Nephron (organoid): ENCODE results near the gene NPIPB2.
A peak's percentile ranks its signal among the peaks of the same experiment; 100 is the strongest.

ENCODE experiments used
- H3K27ac Mint-ChIP-seq, 3 experiments: 2 replicates each; pipeline ENCODE4 v1.8.0; 2020; ENCODE audit warnings: mixed read lengths in 3 of 3, mild to moderate bottlenecking in 2 of 3, moderate library complexity in 1 of 3
- H3K27me3 Mint-ChIP-seq: 2 replicates; pipeline ENCODE4 v1.8.0; 2021; ENCODE audit warnings: low read depth, mild to moderate bottlenecking, moderate library complexity, mixed read lengths
- H3K36me3 Mint-ChIP-seq: 2 replicates; pipeline ENCODE4 v1.8.0; 2020; ENCODE audit warnings: low read depth, mixed read lengths
- H3K4me1 Mint-ChIP-seq: 2 replicates; pipeline ENCODE4 v1.8.0; 2020; ENCODE audit warnings: mixed read lengths
- H3K4me3 Mint-ChIP-seq, 3 experiments: 2 replicates each; pipeline ENCODE4 v1.8.0; 2020; ENCODE audit warnings: mild to moderate bottlenecking in 3 of 3, mixed read lengths in 3 of 3, moderate library complexity in 2 of 3
- H3K9me3 Mint-ChIP-seq: 2 replicates; pipeline ENCODE4 v1.8.0; 2020; ENCODE audit warnings: mixed read lengths
- TF ChIP-seq, protein P1 (sequence below), 3 experiments: fragments of 200-600 bp; sonication (generic); IDR thresholded peaks; one replicate each; pipeline ENCODE4 v1.5.0; 2021; ENCODE audit warnings: antibody characterized with exemption in 3 of 3; ENCODE audit not compliant: unreplicated experiment in 3 of 3

Gene NPIPB2

DNA sequence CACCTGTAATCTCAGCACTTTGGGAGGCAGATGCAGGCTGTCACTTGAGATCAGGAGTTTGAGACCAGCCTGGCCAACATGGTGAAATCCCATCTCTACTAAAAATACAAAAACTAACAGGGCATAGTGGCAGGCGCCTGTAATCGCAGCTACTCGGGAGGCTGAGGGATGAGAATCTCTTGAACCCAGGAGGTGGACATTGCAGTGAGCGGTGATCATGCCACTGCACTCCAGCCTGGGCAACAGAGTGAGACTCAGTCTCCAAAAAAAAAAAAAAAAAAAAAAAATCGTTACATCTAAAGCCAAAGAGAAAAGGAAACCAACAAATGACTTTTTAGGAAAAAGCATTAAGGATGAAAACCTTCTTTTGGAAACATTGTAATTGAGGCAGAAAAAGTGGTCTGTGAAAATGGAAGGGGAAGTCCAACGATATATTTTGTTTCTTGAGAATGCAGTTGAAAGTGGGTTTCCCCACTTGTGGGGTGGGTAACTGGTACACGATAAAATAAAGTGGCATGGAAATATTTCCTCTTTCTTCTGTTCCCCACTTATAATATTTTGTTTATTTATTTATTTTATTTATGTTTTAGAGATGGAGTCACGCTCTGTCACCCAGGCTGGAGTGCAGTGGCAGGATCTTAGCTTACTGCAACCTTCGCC is 37.3 kb upstream of the NPIPB2 start:
- H3K4me3 Mint-ChIP-seq, result peak overlapping the region in 1 of 3 experiments; percentile 90
- TF ChIP-seq, protein P1, sequence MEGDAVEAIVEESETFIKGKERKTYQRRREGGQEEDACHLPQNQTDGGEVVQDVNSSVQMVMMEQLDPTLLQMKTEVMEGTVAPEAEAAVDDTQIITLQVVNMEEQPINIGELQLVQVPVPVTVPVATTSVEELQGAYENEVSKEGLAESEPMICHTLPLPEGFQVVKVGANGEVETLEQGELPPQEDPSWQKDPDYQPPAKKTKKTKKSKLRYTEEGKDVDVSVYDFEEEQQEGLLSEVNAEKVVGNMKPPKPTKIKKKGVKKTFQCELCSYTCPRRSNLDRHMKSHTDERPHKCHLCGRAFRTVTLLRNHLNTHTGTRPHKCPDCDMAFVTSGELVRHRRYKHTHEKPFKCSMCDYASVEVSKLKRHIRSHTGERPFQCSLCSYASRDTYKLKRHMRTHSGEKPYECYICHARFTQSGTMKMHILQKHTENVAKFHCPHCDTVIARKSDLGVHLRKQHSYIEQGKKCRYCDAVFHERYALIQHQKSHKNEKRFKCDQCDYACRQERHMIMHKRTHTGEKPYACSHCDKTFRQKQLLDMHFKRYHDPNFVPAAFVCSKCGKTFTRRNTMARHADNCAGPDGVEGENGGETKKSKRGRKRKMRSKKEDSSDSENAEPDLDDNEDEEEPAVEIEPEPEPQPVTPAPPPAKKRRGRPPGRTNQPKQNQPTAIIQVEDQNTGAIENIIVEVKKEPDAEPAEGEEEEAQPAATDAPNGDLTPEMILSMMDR (IDR thresholded peaks at IDR 0.05; ENCODE audit: unreplicated experiment in 3 of 3), result no peak
- H3K27ac Mint-ChIP-seq, result no peak overlapping the region
- peaks cover 5% of the 10 kb centered on the region for H3K36me3 Mint-ChIP-seq
- no peaks in the 10 kb centered on the region for H3K9me3 Mint-ChIP-seq
- peaks cover 24% of the 10 kb centered on the region for H3K4me1 Mint-ChIP-seq
- no peaks in the 10 kb centered on the region for H3K27me3 Mint-ChIP-seq

DNA sequence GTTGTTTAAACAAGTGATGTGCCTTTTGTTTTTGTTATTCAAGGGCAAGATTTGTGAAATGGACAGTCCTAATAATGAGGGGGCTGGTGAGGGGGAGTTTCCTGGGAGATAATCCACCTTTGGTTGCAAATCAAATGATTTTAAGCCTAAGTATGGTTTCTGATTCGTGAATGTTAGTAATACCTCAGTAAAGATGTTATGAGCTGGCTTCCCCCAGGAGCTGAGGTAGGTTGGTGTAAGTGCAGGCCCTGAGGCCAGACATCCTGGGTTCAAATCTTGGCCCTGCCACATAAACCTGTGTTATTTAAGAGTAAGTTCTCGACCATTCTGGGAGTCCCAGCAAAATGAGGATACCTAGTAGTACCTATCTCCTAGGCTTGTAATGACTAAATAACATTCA is 36.2 kb upstream of the NPIPB2 start:
- H3K27me3 Mint-ChIP-seq, result no peaks in the 10 kb centered on the region
- no peaks in the 10 kb centered on the region for H3K9me3 Mint-ChIP-seq
- TF ChIP-seq, protein P1 (IDR thresholded peaks at IDR 0.05; ENCODE audit: unreplicated experiment in 3 of 3), result no peak
- peaks cover 24% of the 10 kb centered on the region for H3K4me1 Mint-ChIP-seq
- peak overlapping the region; percentile 90 to 92 (median 92) for H3K4me3 Mint-ChIP-seq
- peak overlapping the region; percentile 56 to 82 (median 75) for H3K27ac Mint-ChIP-seq
- H3K36me3 Mint-ChIP-seq, result peaks cover 10% of the 10 kb centered on the region

DNA sequence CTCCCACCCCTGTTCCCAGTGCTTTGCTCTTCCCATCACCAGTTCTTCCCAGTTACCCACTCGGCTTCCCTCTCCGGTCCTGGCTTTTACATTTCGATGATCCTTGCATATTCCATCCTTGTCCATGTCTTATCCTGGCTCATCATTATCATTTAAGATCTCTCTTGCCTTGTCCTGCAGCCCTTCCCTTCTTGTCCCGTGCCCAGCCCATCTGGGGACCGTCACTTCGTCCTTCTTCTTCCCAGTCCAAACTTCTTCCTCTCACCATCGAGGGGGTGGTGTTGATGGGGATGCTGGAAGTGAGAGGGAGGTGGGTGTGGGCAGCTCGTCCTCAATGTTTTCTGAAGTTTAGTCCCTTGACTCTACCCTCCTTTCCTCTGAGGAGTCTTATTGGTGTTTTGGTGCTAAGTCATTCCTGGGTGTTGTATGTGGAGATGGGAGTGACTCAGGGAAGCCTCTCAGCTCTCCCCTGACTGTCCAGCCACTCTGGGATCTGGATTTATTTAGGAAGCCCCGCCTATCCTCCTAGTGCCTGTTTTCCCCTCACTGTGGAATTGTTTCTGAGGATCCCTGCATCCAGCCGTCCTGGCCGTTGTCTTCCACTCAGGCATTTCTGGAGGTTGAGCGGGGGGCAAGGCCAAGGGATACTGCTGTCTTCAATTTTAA is 35.7 kb upstream of the NPIPB2 start:
- Mint-ChIP-seq H3K27me3 (no peaks in the 10 kb centered on the region), H3K9me3 (no peaks in the 10 kb centered on the region), H3K27ac (peak overlapping the region; percentile 56 to 82 (median 75)), H3K4me1 (peaks cover 24% of the 10 kb centered on the region), H3K4me3 (peak overlapping the region; percentile 90 to 92 (median 92)), H3K36me3 (peaks cover 10% of the 10 kb centered on the region)
- TF ChIP-seq, protein P1 (IDR thresholded peaks at IDR 0.05; ENCODE audit: unreplicated experiment in 3 of 3), result no peak

DNA sequence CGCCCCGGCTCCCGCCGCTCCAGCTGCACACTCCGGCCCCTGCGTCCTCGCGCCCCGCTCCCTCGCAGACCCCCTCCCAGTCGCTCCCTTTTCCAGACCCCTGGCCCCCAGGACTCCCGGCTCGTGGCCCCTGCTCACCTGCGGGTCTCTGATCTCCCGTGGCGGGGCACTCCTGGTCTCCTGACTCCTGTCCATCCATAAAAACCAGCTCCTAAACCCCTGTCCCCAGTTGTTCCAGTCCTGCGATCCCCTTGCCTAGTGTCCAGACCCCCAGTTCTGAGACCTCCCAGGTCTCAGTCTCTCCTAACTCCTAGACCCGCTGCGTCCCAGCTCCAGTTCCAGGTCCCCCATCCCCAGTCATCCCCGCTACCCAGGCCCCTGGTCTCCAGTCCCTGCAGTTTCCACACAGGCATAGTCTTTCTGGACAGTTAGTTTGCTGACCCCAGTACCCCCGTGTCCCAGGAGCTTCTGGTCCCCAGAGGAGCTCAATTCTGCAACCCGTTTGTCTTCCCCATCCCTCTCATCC is 35.1 kb upstream of the NPIPB2 start:
- Mint-ChIP-seq H3K4me1 (peaks cover 24% of the 10 kb centered on the region), H3K27me3 (no peaks in the 10 kb centered on the region), H3K36me3 (peaks cover 14% of the 10 kb centered on the region), H3K27ac (peak overlapping the region; percentile 56 to 82 (median 75)), H3K4me3 (peak overlapping the region; percentile 90 to 92 (median 92)), H3K9me3 (no peaks in the 10 kb centered on the region)
- TF ChIP-seq, protein P1 (IDR thresholded peaks at IDR 0.05; ENCODE audit: unreplicated experiment in 3 of 3), result no peak

DNA sequence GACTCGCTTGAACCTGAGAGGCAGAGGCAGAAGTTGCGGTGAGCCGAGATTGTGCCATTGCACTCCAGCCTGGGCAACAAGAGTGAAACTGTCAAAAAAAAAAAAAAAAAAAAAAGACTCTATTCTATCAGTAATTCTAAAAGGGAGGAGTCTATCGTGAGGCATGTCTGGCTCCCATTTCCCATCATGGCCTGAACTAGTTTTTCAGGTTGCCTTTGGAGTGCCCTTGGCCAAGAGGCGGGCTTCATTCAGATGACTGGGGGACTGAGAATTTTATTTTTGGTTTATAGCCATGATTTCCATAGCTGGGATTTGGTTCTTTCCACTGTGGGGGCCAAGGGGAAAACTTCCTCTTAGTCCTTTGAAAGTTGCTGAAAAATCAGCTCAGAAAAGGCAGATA is 31.2 kb upstream of the NPIPB2 start:
- peaks cover 14% of the 10 kb centered on the region for H3K36me3 Mint-ChIP-seq
- H3K9me3 Mint-ChIP-seq, result no peaks in the 10 kb centered on the region
- peak overlapping the region in 1 of 3 experiments; percentile 68 for H3K27ac Mint-ChIP-seq
- H3K4me1 Mint-ChIP-seq, result peaks cover 19% of the 10 kb centered on the region
- H3K4me3 Mint-ChIP-seq, result peak overlapping the region in 2 of 3 experiments; percentile 38 to 47
- no peaks in the 10 kb centered on the region for H3K27me3 Mint-ChIP-seq
- TF ChIP-seq, protein P1 (IDR thresholded peaks at IDR 0.05; ENCODE audit: unreplicated experiment in 3 of 3), result no peak
